ENCODE data around the gene ZNF211.

- no peak for TF ChIP-seq EZH2 (IDR thresholded peaks at IDR 0.05; ENCODE audit: borderline replicate concordance, low read length)
- TF ChIP-seq, protein P1, sequence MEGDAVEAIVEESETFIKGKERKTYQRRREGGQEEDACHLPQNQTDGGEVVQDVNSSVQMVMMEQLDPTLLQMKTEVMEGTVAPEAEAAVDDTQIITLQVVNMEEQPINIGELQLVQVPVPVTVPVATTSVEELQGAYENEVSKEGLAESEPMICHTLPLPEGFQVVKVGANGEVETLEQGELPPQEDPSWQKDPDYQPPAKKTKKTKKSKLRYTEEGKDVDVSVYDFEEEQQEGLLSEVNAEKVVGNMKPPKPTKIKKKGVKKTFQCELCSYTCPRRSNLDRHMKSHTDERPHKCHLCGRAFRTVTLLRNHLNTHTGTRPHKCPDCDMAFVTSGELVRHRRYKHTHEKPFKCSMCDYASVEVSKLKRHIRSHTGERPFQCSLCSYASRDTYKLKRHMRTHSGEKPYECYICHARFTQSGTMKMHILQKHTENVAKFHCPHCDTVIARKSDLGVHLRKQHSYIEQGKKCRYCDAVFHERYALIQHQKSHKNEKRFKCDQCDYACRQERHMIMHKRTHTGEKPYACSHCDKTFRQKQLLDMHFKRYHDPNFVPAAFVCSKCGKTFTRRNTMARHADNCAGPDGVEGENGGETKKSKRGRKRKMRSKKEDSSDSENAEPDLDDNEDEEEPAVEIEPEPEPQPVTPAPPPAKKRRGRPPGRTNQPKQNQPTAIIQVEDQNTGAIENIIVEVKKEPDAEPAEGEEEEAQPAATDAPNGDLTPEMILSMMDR (conservative IDR thresholded peaks at IDR 0.05 in 1 of 2, IDR thresholded peaks at IDR 0.05 in 1 of 2; ENCODE audit: extremely low read depth in 1 of 2, insufficient read depth in 1 of 2, low read depth in 1 of 2, low read length in 2 of 2), result no peak
Observed at GRCh38 chr19:57656346-57656745, 23.4 kb downstream of the ZNF211 start.
